B cell (primary cell): ENCODE measurements around the gene PRIMPOL.

ENCODE experiments used
- CTCF ChIP-seq: fragments of 200-600 bp; IDR thresholded peaks from one replicate; pipeline ENCODE4 v1.8.0; 2022; ENCODE audit warnings: antibody characterized with exemption, mild to moderate bottlenecking
- EZH2 ChIP-seq: IDR thresholded peaks from 2 replicates; pipeline ENCODE4 v1.6.1; 2012; ENCODE audit warnings: borderline replicate concordance, low read depth, mild to moderate bottlenecking, moderate library complexity, low read length; ENCODE audit not compliant: insufficient read depth, poor library complexity, severe bottlenecking

- no peak for TF ChIP-seq CTCF
- TF ChIP-seq EZH2, result no peak
These were observed 28.0 kb upstream of the PRIMPOL start for GRCh38 chr4:184621518-184621917.
